ENCODE measurements around the gene TRIO. TPM values are rescaled to one million over a fixed set of nuclear protein-coding genes. Genes with fewer than 3 reads are reported as not detected.

Gene TRIO
- total RNA-seq, 6 donors from 2014 or later = 138 to 408 (median 156) TPM

- ATAC-seq (ENCODE audit: low FRiP score in 2 of 2) (no peak), DNase-seq (no peak)
- peaks cover 13 to 52% (median 20%) of the 10 kb centered on the region in 4 donors for H3K36me3 ChIP-seq
- TF ChIP-seq POLR2AphosphoS5 (IDR thresholded peaks at IDR 0.05) = no peak
- TF ChIP-seq POLR2A (IDR thresholded peaks at IDR 0.05) = no peak
- TF ChIP-seq CTCF (IDR thresholded peaks at IDR 0.05) = no peak
- no peak for TF ChIP-seq EP300 (IDR thresholded peaks at IDR 0.05)
- no peak overlapping the region for H3K27ac ChIP-seq
- WGBS, 2 donors = 79 to 92% methylated on average over 3 of the region's 3 CpGs
- no peaks in the 10 kb centered on the region for H3K4me1 ChIP-seq
- H3K9me3 ChIP-seq = no peaks in the 10 kb centered on the region
- H3K4me3 ChIP-seq = no peak overlapping the region
- H3K27me3 ChIP-seq = no peaks in the 10 kb centered on the region
These were observed 315.3 kb downstream of the TRIO start for GRCh38 chr5:14458414-14458813.

- Histone ChIP-seq H3K4me1 (no peaks in the 10 kb centered on the region), H3K4me3 (no peak overlapping the region), H3K27me3 (no peaks in the 10 kb centered on the region), H3K27ac (no peak overlapping the region), H3K36me3 (peaks cover 13 to 66% (median 34%) of the 10 kb centered on the region in 4 donors), H3K9me3 (no peaks in the 10 kb centered on the region)
- WGBS, 2 donors = 97 to 98% methylated on average over 43 to 46 of the region's 46 CpGs
- ATAC-seq (ENCODE audit: low FRiP score in 2 of 2) (no peak), DNase-seq (peak in 1 of 2 donors; percentile 84)
- TF ChIP-seq EP300 (IDR thresholded peaks at IDR 0.05) (no peak), POLR2A (IDR thresholded peaks at IDR 0.05) (no peak), CTCF (IDR thresholded peaks at IDR 0.05) (no peak), POLR2AphosphoS5 (IDR thresholded peaks at IDR 0.05) (no peak)
These were observed 317.8 kb downstream of the TRIO start for GRCh38 chr5:14460844-14461398.

DNA sequence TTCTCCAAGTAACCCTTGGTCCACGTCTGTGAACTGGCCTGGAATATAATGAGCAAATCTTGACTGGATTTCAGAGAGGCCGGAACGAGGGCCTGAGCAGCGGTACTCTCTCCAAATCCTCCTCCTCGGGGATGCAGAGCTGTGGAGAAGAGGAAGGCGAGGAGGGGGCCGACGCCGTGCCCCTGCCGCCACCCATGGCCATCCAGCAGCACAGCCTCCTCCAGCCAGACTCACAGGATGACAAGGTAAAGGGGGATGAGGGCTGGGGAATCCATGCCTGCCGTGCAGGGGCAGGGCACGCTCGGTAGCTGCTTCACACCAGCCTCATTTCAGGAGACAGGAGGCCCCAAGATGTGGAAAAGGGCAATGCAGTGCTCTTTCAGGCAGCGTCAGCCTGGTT lies 319.5 kb downstream of the TRIO start:
- ATAC-seq (ENCODE audit: low FRiP score in 2 of 2) = no peak
- TF ChIP-seq CTCF (IDR thresholded peaks at IDR 0.05) = no peak
- TF ChIP-seq EP300 (IDR thresholded peaks at IDR 0.05) = no peak
- no peak for TF ChIP-seq POLR2AphosphoS5 (IDR thresholded peaks at IDR 0.05)
- TF ChIP-seq POLR2A (IDR thresholded peaks at IDR 0.05) = no peak
- Histone ChIP-seq H3K36me3 (peaks cover 19 to 82% (median 37%) of the 10 kb centered on the region in 4 donors), H3K4me1 (no peaks in the 10 kb centered on the region), H3K27ac (no peak overlapping the region), H3K4me3 (no peak overlapping the region), H3K27me3 (no peaks in the 10 kb centered on the region), H3K9me3 (no peaks in the 10 kb centered on the region)
- DNase-seq = peak in 1 of 2 donors; percentile 63
- 95 to 96% methylated on average over 11 to 14 of the region's 14 CpGs for WGBS, 2 donors

DNA sequence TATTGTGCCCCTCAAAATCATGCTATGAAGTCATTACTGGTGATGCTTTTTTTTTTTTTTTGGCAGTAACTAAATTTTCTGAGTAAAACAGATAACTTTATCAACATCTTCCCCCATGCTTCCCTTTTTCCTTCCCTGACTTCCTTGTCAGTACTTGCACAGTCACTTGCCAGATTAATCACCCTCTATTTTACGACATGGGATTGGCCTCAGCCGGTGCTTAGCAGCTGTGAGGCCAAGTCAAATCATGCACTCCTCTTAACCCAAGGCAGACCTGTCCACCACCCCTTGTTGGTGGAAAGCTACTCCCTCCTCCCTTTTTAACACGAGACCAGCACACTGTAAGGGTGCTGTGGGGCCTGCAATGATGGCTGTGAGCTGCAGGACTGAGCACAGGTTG lies 320.5 kb downstream of the TRIO start:
- WGBS, 2 donors = 28 to 60% methylated on average over 3 of the region's 3 CpGs
- DNase-seq = peak in 1 of 2 donors; percentile 43
- Histone ChIP-seq H3K9me3 (no peaks in the 10 kb centered on the region), H3K27me3 (no peaks in the 10 kb centered on the region), H3K36me3 (peaks cover 19 to 87% (median 39%) of the 10 kb centered on the region in 4 donors), H3K4me3 (no peak overlapping the region), H3K4me1 (no peaks in the 10 kb centered on the region), H3K27ac (no peak overlapping the region)
- peak; percentile 23 to 60 for ATAC-seq (ENCODE audit: low FRiP score in 2 of 2)
- TF ChIP-seq POLR2AphosphoS5 (IDR thresholded peaks at IDR 0.05) (no peak), CTCF (IDR thresholded peaks at IDR 0.05) (no peak), EP300 (IDR thresholded peaks at IDR 0.05) (no peak), POLR2A (IDR thresholded peaks at IDR 0.05) (no peak)

DNA sequence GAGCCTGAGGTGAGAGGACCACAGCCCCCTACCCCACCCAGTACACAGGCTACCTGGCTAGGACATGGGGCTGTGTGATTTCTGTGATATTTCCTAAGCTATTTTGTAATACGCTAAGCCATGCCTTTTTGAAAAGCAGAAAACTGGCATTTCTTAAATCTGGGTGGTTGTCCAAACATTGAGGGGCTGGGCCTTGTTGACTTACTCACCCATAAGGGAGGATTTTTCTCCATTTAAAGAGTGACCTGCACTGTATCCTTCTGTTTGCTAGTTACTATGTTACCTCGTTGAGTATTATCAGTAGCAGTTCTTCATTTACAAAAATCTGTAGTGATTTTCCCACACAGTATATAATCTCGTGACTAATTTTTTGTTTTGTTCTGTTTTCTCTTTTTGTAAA lies 321.0 kb downstream of the TRIO start:
- 58 to 64% methylated on average over 3 of the region's 3 CpGs for WGBS, 2 donors
- TF ChIP-seq CTCF (IDR thresholded peaks at IDR 0.05) = no peak
- no peak for TF ChIP-seq POLR2A (IDR thresholded peaks at IDR 0.05)
- no peak for TF ChIP-seq EP300 (IDR thresholded peaks at IDR 0.05)
- TF ChIP-seq POLR2AphosphoS5 (IDR thresholded peaks at IDR 0.05) = no peak
- Histone ChIP-seq H3K27me3 (no peaks in the 10 kb centered on the region), H3K4me3 (no peak overlapping the region), H3K4me1 (no peaks in the 10 kb centered on the region), H3K9me3 (no peaks in the 10 kb centered on the region), H3K36me3 (peaks cover 19 to 84% (median 39%) of the 10 kb centered on the region in 4 donors), H3K27ac (no peak overlapping the region)
- no peak for DNase-seq
- ATAC-seq (ENCODE audit: low FRiP score in 2 of 2) = peak in 1 of 2 donors; percentile 9

Data from upper lobe of left lung (tissue), 6 donors.